Kidney epithelial cell (primary cell): Measurements from ENCODE around the gene TENM3. TPM values are rescaled to one million over a fixed set of nuclear protein-coding genes. Genes with fewer than 3 reads are reported as not detected.

Experiments
- DNase-seq: peaks from one replicate; pipeline ENCODE4 v3.0.0-alpha.2; 2010; ENCODE audit warnings: low read depth
- H3K27me3 ChIP-seq: 2 replicates; pipeline ENCODE4 v1.6.0; 2011; ENCODE audit warnings: low read length; ENCODE audit not compliant: control insufficient read depth, insufficient read depth
- H3K36me3 ChIP-seq: 2 replicates; pipeline ENCODE4 v1.5.1; 2011; ENCODE audit warnings: low read length; ENCODE audit not compliant: control insufficient read depth, insufficient read depth
- H3K4me3 ChIP-seq: 2 replicates; pipeline ENCODE4 v1.5.1; 2011; ENCODE audit warnings: low read depth, mild to moderate bottlenecking, control low read depth, low read length
- CTCF ChIP-seq: IDR thresholded peaks from 2 replicates; pipeline ENCODE4 v1.5.1; 2011; ENCODE audit warnings: mild to moderate bottlenecking, moderate library complexity, low read length, control low read depth, inconsistent platforms; ENCODE audit not compliant: insufficient read depth, poor library complexity, severe bottlenecking
- total RNA-seq: library from RNA; depleted of rRNA; stranded (reverse); fragments of >200 nt; gene quantifications from 2 replicates; pipeline ENCODE4 v1.2.3, GENCODE V29; 2015

The TENM3 gene
- total RNA-seq, 1 donor from 2014 or later: 11.2 TPM

GRCh38 chr4:182420189-182420588 is 177.0 kb downstream of the TENM3 start:
- TF ChIP-seq CTCF: no peak
- Histone ChIP-seq H3K4me3 (no peak overlapping the region), H3K36me3 (no peaks in the 10 kb centered on the region), H3K27me3 (no peaks in the 10 kb centered on the region)
- no peak for DNase-seq

- no peak for TF ChIP-seq CTCF
- no peak for DNase-seq
- Histone ChIP-seq H3K27me3 (no peaks in the 10 kb centered on the region), H3K36me3 (no peaks in the 10 kb centered on the region), H3K4me3 (no peak overlapping the region)
Observed at GRCh38 chr4:182421753-182422152, 178.6 kb downstream of the TENM3 start.

GRCh38 chr4:182425302-182425701 is 182.1 kb downstream of the TENM3 start:
- no peak for DNase-seq
- H3K27me3 ChIP-seq: no peaks in the 10 kb centered on the region
- no peak overlapping the region for H3K4me3 ChIP-seq
- H3K36me3 ChIP-seq: no peaks in the 10 kb centered on the region
- no peak for TF ChIP-seq CTCF

GRCh38 chr4:182426901-182427300 is 183.7 kb downstream of the TENM3 start:
- H3K27me3 ChIP-seq: no peaks in the 10 kb centered on the region
- H3K36me3 ChIP-seq: no peaks in the 10 kb centered on the region
- H3K4me3 ChIP-seq: no peak overlapping the region
- no peak for DNase-seq
- no peak for TF ChIP-seq CTCF

GRCh38 chr4:182427554-182427953 is 184.4 kb downstream of the TENM3 start:
- no peaks in the 10 kb centered on the region for H3K27me3 ChIP-seq
- DNase-seq: no peak
- no peaks in the 10 kb centered on the region for H3K36me3 ChIP-seq
- TF ChIP-seq CTCF: no peak
- no peak overlapping the region for H3K4me3 ChIP-seq

GRCh38 chr4:182429896-182430295 is 186.7 kb downstream of the TENM3 start:
- no peak overlapping the region for H3K4me3 ChIP-seq
- DNase-seq: no peak
- no peaks in the 10 kb centered on the region for H3K36me3 ChIP-seq
- TF ChIP-seq CTCF: no peak
- H3K27me3 ChIP-seq: no peaks in the 10 kb centered on the region
